ENCODE measurements around the gene HCN3. TPM values are rescaled to one million over a fixed set of nuclear protein-coding genes. Genes with fewer than 3 reads are reported as not detected.
A peak's percentile ranks its signal among the peaks of the same experiment; 100 is the strongest.

The HCN3 gene
- total RNA-seq, 1 experiment from 2014 or later = 11.3 TPM

DNA sequence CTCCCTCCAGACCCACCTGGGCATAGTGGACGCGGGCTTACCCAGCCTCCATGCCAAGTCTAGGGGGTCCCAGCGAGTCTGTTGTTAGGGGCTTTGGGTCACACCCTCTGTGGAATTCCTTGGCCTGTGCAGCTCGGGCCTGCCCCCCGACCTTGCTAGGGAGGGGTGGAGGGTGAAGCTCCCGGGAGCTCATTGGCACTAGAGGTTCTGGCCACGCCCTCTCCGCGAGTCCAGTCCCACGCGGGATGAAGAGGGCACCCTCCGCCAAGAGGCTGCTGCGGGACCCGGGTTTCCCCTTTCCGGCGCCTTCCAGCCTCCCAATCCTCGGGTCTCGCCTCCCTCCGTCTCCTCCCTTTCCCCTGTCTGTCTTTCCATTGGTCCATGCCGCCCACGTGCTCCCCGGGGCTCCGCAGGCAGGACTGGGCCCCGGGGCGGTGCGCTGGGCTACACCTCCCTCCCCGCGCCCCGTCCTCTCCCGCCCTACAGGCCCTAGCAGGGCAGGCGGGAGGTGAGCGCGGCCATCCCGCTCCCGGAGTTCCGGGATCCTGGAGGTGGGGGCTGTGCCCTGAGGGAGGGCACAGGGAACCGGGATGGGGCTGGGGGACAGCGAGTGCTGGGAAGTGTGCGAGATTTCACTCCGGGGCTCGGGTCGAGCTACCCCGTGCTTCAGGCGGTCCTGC is 46.9 kb downstream of the HCN3 start:
- intact Hi-C loops (cut with micrococcal nuclease; ENCODE audit: unreplicated experiment) = loop anchor here (5.0 to 10.0 kb wide), 4 partner anchors 117 to 271 kb away; partner anchors contain the start of genes ASH1L, KRTCAP2, MTX1 and THBS3
- no peaks in the 10 kb centered on the region for H3K27me3 ChIP-seq (replicated peaks; ENCODE audit: insufficient read depth, low read depth, low read length, poor library complexity)
- TF ChIP-seq CTCF (conservative IDR thresholded peaks at IDR 0.05; ENCODE audit: low read depth, low read length) = no peak
- no peak for TF ChIP-seq EZH2 (IDR thresholded peaks at IDR 0.05; ENCODE audit: borderline replicate concordance, low read depth, low read length, poor library complexity, severe bottlenecking)
- H3K4me3 ChIP-seq (ENCODE audit: low read depth, low read length, poor library complexity, severe bottlenecking) = peak overlapping the region; percentile 68
- BruUV-seq (replicated peaks) = no TSS peak
- peaks cover 27% of the 10 kb centered on the region for H3K4me1 ChIP-seq (ENCODE audit: insufficient read depth, low read length, poor library complexity, severe bottlenecking)
- peak overlapping the region; percentile 78 for H3K27ac ChIP-seq (ENCODE audit: low read depth, low read length, poor library complexity, severe bottlenecking)
- peaks cover 15% of the 10 kb centered on the region for H3K36me3 ChIP-seq (ENCODE audit: insufficient read depth, low read length, poor library complexity, severe bottlenecking)
- ChIA-PET POLR2A (ENCODE audit: low non-redundant PET) (no interaction called here), CTCF (interaction anchor here (0.5 to 2.7 kb wide), 11 partner anchors 16 to 1423 kb away, joined by 3 to 28 read pairs (median 5); partner anchors contain the start of genes FDPS and SCAMP3)
- DNase-seq (ENCODE audit: low spot score) = peak; percentile 98
- no peaks in the 10 kb centered on the region for H3K9me3 ChIP-seq (ENCODE audit: low read depth, low read length, poor library complexity, severe bottlenecking)

- CTCF ChIA-PET = interaction anchor here (1.1 to 1.3 kb wide), 2 partner anchors 74 to 131 kb away, joined by 5 to 6 read pairs; no protein-coding TSS in a partner anchor
- TF ChIP-seq EZH2 (IDR thresholded peaks at IDR 0.05; ENCODE audit: borderline replicate concordance, low read depth, low read length, poor library complexity, severe bottlenecking) (no peak), CTCF (conservative IDR thresholded peaks at IDR 0.05; ENCODE audit: low read depth, low read length) (peak; percentile 53)
- H3K27ac ChIP-seq (ENCODE audit: low read depth, low read length, poor library complexity, severe bottlenecking) = peak overlapping the region; percentile 78
- BruUV-seq (replicated peaks) = no TSS peak
- H3K4me1 ChIP-seq (ENCODE audit: insufficient read depth, low read length, poor library complexity, severe bottlenecking) = peaks cover 27% of the 10 kb centered on the region
- intact Hi-C loops (cut with micrococcal nuclease; ENCODE audit: unreplicated experiment) = loop anchor here (5.0 to 10.0 kb wide), 5 partner anchors 118 to 270 kb away; partner anchors contain the start of genes ASH1L, KRTCAP2, MTX1 and THBS3
- POLR2A ChIA-PET (ENCODE audit: low non-redundant PET) = interaction anchor here (0.5 kb wide), 1 partner anchor 9 kb away, joined by 5 read pairs; no protein-coding TSS in a partner anchor
- peak overlapping the region; percentile 68 for H3K4me3 ChIP-seq (ENCODE audit: low read depth, low read length, poor library complexity, severe bottlenecking)
- no peaks in the 10 kb centered on the region for H3K27me3 ChIP-seq (replicated peaks; ENCODE audit: insufficient read depth, low read depth, low read length, poor library complexity)
- no peaks in the 10 kb centered on the region for H3K9me3 ChIP-seq (ENCODE audit: low read depth, low read length, poor library complexity, severe bottlenecking)
- DNase-seq (ENCODE audit: low spot score) = peak; percentile 69
- peaks cover 9% of the 10 kb centered on the region for H3K36me3 ChIP-seq (ENCODE audit: insufficient read depth, low read length, poor library complexity, severe bottlenecking)
These were observed 47.7 kb downstream of the HCN3 start for GRCh38 chr1:155324717-155325602.

GRCh38 chr1:155325603-155325893 is 48.3 kb downstream of the HCN3 start:
- intact Hi-C loops (cut with micrococcal nuclease; ENCODE audit: unreplicated experiment) = loop anchor here (5.0 to 10.0 kb wide), 4 partner anchors 151 to 269 kb away; partner anchors contain the start of genes ASH1L, KRTCAP2 and TRIM46
- no peak for DNase-seq (ENCODE audit: low spot score)
- Histone ChIP-seq H3K36me3 (ENCODE audit: insufficient read depth, low read length, poor library complexity, severe bottlenecking) (peaks cover 8% of the 10 kb centered on the region), H3K27ac (ENCODE audit: low read depth, low read length, poor library complexity, severe bottlenecking) (peak overlapping the region; percentile 18), H3K27me3 (replicated peaks; ENCODE audit: insufficient read depth, low read depth, low read length, poor library complexity) (no peaks in the 10 kb centered on the region), H3K9me3 (ENCODE audit: low read depth, low read length, poor library complexity, severe bottlenecking) (no peaks in the 10 kb centered on the region), H3K4me1 (ENCODE audit: insufficient read depth, low read length, poor library complexity, severe bottlenecking) (peaks cover 21% of the 10 kb centered on the region), H3K4me3 (ENCODE audit: low read depth, low read length, poor library complexity, severe bottlenecking) (peak overlapping the region; percentile 68)
- CTCF ChIA-PET = interaction anchor here (1.1 kb wide), 1 partner anchor 75 kb away, joined by 6 read pairs; no protein-coding TSS in a partner anchor
- POLR2A ChIA-PET (ENCODE audit: low non-redundant PET) = interaction anchor here (0.5 kb wide), 1 partner anchor 9 kb away, joined by 5 read pairs; no protein-coding TSS in a partner anchor
- no TSS peak for BruUV-seq (replicated peaks)
- TF ChIP-seq CTCF (conservative IDR thresholded peaks at IDR 0.05; ENCODE audit: low read depth, low read length) (no peak), EZH2 (IDR thresholded peaks at IDR 0.05; ENCODE audit: borderline replicate concordance, low read depth, low read length, poor library complexity, severe bottlenecking) (no peak)
